Measurements from ENCODE around the gene MITF.

Gene MITF

DNA sequence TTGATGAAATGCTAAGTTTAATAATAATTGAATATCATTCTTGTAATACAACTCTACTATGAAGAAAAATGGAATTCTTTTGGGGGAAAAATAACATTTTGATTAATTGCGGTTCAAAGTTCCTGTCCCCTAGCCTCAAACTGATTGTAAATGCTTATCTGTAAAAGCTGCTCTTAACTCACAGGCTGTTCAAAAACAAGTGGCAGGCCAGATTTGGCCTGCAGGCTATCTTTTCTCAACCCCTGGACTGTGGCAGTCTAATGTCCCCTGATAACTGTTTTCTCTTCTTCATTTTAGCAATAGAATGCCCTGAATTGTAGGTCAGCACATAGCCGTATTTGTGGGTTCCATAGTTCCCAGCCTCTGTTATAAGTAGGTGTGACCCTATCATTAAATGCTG is 236.8 kb downstream of the MITF start:
- no peak for DNase-seq
- TF ChIP-seq POLR2A (IDR thresholded peaks at IDR 0.05; ENCODE audit: low read length) (no peak), GATA1 (IDR thresholded peaks at IDR 0.05; ENCODE audit: low read depth, low read length) (no peak)

DNA sequence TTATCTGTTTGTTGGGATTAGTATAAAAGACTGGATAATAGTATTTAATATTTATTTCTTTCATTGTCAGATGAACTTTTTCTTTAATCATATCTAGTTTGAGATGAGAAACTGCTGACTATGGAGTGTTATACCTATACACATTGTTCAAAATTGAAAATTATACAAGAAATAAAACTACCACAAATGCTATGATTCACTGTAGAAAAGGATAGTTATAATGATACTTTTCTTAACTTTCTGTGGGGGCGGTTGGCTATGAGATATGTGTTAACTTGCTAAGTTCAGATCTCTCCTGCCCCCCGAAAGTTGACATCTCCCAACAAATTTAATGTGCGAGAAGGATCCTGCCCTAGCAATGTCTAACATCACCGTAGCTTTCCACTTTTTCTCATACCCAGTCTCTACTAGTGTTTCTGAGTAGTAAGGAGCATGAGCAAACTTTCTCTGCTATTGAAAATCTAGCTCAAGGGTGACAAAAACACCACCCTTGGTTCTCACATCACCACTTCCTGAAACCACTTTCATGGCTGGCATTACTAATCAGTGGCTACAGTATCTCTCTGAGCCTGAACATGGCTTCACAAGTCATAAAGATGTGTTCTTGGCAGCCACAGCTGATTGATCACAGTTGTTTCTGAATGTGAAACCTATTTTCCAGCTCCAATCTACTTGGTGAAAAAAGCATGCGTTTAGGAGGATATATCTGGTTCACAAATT is 244.4 kb downstream of the MITF start:
- no peak for DNase-seq
- TF ChIP-seq POLR2A (IDR thresholded peaks at IDR 0.05; ENCODE audit: low read length) (no peak), GATA1 (IDR thresholded peaks at IDR 0.05; ENCODE audit: low read depth, low read length) (no peak)

DNA sequence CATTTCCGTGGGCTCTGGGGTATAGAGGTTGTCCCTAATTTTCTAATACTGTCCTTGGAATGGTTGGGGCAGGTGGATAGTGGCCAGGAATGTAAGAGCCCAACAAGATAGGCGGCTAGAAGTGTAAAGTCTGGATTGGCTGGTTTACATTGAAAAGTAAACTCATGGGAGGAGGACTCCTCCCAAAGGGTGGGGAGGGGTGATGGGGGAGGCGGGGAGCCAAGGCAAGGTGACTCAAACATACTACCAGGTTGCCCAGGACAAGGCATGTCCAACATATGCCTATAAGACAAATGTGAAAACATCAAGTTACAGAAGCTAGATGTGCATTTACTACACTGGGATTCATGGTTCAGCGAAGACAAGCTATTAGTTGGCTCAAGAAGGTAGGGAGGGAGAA is 246.0 kb downstream of the MITF start:
- no peak for TF ChIP-seq GATA1 (IDR thresholded peaks at IDR 0.05; ENCODE audit: low read depth, low read length)
- no peak for TF ChIP-seq POLR2A (IDR thresholded peaks at IDR 0.05; ENCODE audit: low read length)
- no peak for DNase-seq

DNA sequence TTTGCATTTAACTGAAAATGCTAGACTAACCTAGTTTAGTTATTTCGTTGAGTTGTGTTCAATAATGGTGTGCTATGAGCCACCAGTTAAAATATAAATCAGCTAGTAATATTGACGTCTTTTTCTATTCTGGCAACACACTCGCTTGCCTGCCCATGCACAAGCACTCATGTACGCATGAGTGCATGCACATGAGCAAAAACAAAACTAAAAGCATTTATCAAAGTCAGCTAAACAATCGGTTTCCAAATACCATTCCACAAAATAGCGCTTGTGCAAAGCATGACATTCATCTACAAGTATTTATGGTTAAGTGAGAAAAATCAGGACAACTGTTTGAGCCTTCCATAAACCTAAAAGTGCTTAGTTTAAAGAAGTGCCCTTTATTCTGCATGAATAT is 247.2 kb downstream of the MITF start:
- no peak for TF ChIP-seq POLR2A (IDR thresholded peaks at IDR 0.05; ENCODE audit: low read length)
- DNase-seq, result no peak

DNA sequence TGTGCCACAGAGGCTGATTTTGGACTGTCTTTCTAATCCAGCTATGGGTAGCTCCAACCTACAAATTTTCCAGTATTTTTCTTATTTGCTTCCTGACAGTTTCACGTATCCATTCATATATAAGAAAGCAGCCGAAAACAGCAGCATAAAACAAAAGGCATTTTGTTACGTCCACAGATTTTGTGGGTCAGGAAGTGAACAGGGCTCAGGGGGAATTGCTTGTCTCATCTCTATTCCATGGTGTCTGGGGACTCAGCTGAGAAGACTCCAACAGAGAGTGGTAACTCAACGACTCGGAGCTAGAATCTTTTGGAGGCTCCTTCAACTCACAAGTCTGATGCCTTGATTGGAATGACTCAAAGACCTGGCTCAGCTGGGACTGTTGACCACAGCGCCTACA is 248.6 kb downstream of the MITF start:
- TF ChIP-seq POLR2A (IDR thresholded peaks at IDR 0.05; ENCODE audit: low read length), result no peak
- no peak for TF ChIP-seq GATA1 (IDR thresholded peaks at IDR 0.05; ENCODE audit: low read depth, low read length)
- DNase-seq, result no peak

DNA sequence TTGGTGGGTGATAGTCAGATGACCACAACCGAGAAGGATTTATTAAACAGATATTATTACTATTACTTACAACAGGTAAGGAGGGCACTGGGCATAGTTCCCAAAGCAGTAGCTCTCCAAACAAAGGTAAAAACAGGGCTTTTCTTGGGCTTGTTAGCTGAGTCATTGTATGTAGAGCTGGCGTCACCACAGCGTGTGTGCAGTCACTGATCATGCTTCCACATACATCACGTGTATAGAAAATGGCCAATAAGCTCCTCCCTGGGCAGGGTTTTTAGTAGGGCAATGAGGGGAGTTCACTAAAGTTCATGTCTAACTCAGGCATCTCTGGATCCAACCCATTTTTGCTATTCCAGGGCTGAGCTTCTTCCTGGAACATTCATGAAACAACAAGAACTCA is 254.5 kb downstream of the MITF start:
- no peak for DNase-seq
- TF ChIP-seq POLR2A (IDR thresholded peaks at IDR 0.05; ENCODE audit: low read length) (no peak), GATA1 (IDR thresholded peaks at IDR 0.05; ENCODE audit: low read depth, low read length) (no peak)

DNA sequence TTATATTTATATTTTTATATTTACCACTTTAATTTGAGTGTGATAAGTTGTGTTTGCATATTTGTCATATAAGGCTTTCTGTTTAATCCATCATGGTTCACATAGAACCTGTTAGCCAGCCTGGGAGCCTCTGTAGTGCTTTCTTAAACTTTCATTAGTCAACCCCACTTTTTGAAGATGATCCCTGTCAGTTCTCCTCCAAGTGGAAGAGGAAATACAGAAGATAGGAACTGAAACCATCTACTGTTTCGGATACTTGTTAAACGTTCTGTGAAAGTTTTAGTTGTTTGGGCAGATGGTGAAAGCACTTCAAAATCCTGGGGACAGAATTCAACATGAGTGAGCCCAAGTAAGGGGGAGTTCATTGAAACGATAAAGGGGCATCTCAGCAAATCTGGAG is 255.7 kb downstream of the MITF start:
- DNase-seq, result no peak
- TF ChIP-seq POLR2A (IDR thresholded peaks at IDR 0.05; ENCODE audit: low read length) (no peak), GATA1 (IDR thresholded peaks at IDR 0.05; ENCODE audit: low read depth, low read length) (no peak)

DNA sequence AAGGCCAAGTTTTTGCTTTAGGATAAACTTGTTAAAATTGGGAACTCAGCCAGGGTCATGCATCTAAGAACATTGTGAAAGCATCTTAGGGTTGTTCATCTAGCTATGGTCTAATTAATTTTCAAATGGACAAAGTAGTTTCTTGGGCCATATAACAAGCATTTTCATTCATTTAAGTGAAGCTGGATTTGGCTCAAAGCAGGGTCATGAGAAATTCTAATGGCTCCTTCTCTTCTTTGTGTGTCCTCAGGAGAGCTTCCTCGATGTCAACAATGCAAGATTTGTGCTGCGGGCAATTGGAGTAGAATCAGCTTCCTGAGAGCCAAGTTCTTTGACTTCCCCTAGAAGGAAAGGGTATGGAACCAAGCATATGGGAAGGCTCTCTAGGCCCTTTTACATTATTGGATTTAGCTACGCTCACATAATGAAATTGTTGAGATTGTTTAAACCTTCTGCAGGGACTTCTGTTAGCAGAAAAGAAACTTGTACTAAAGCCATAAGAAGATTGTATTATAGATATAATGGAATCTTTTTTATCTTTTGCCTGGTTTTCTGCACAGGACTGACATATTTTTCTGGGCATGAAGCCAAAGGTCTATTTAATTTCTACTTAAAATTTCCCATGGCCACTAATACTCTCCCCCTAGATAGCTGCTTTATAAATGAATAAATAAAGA is 258.5 kb downstream of the MITF start:
- TF ChIP-seq POLR2A (IDR thresholded peaks at IDR 0.05; ENCODE audit: low read length) (no peak), GATA1 (IDR thresholded peaks at IDR 0.05; ENCODE audit: low read depth, low read length) (no peak)
- no peak for DNase-seq

DNA sequence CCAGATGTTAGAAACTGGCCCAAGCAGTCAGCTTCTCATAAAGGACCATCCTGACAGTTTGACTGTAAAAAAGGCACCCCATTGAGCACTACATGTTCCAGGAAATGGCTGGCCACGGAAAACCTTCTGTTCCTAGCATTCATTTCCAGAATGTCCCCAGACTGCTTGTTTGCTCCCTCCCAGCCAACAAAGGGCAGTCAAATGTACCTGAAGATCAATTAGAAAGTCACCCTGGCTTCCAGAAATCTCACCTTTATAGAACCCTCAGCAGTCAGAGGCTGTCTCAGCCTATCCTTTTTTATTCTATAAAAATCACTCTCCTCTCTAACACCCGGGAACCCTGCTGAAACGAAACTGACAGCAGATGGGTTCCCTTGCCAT is 259.5 kb downstream of the MITF start:
- no peak for DNase-seq
- TF ChIP-seq GATA1 (IDR thresholded peaks at IDR 0.05; ENCODE audit: low read depth, low read length), result no peak

DNA sequence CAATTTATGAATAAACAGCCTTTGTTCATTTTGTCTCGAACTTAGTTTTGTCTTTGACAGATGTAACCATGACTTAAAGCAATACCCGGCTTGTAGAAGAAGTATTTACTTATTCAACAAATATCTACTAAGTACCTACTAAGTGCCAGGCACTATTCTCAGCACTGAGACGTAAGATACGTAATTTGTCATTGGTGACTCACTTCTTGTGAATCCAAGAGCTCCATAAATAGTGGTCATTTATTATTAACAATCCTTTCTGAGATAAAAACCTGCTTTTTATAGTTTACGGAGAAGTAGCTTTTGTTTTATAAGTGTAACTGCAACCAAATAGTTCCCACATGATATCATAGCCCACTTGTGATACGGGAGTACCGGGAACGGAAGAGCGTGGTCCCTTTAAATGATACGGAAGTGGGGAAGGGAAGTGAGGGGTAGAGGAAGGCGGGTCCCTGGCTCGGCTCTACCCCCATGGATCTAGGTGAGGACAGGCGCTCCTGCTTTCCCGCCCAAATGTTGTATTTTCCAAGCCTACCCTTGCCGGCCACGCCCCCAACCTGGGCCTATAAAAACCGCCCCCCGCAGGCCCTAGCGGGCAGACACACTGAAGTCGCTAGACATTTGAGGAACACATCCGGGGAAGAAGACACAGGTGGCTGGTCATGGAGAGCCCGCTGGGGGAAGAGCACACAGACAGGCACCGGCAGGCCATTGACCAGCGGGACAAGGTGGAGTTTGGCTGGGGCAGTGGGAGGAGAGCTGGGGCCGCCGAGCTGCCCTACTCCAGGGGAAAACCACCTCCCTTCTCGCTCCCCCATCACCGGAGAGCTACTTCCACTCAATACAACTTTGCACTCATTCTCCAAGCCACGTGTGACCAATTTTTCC is 260.1 kb downstream of the MITF start, which contains the start of gene SAMMSON:
Gene SAMMSON, plus strand, starts transcription at position 594 of the 888 bp plus-strand sequence.
- no peak for TF ChIP-seq GATA1 (IDR thresholded peaks at IDR 0.05; ENCODE audit: low read depth, low read length)
- no peak for TF ChIP-seq POLR2A (IDR thresholded peaks at IDR 0.05; ENCODE audit: low read length)
- DNase-seq, result no peak

DNA sequence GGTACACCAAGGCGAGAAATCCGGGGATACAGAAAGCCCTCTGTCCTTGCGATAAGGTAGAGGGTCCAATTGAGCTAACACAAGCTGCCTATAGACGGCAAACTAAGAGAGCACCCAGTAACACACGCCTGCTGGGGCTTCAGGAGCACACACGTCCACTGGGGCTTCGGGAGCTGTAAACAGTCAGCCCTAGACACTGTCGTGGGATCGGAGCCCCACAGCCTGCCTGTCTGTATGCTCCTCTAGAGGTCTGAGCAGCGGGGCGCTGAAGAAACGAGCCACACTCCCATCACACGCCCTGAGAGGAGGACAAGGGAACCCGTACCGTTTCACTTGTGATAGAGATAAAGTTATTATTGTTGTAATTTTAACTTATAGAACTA is 260.8 kb downstream of the MITF start:
- DNase-seq, result no peak
- TF ChIP-seq POLR2A (IDR thresholded peaks at IDR 0.05; ENCODE audit: low read length), result no peak
- TF ChIP-seq GATA1 (IDR thresholded peaks at IDR 0.05; ENCODE audit: low read depth, low read length), result no peak

DNA sequence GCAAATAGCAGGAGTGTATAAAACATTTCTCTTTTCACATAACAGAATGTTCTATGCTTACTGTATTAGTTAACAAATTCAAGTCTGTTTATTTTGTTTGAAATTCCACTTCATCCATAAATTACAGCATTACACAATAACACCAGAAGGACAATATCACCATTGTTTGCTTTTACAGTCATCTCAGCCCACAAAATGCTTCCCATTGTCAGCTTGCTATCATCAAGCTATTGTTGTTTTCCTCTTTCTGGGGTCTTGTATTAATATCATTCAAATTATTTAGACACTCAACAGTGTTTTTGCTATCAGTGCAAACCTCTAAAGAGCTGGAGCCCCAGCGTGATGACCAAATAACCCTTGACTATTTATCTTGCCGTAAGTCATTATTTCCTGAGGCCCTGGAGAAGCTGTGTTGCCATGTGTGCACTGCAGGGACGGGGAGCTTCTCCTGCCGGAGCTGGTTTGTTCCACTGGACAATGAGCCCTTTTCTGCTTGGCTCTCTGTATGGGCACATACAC is 261.4 kb downstream of the MITF start:
- DNase-seq, result no peak
- TF ChIP-seq POLR2A (IDR thresholded peaks at IDR 0.05; ENCODE audit: low read length) (no peak), GATA1 (IDR thresholded peaks at IDR 0.05; ENCODE audit: low read depth, low read length) (no peak)

DNA sequence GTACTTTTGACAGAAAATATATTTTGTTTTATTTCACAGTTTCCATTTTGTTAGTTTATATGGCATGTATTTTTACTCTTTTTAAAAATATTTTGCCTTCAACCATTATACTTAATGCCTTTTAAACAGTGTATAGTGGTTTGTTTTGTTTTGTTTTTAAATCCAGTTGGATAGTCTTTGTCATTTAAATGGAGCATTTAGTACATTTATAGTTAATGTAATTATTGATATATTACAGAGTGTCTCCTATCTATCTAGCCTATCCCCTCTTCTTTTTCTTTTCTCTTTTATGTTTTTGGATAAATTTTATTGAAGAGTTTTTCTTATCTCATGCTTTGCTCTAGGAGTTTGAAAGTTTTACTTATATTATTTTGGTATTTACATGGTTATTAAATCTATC is 263.9 kb downstream of the MITF start:
- TF ChIP-seq GATA1 (IDR thresholded peaks at IDR 0.05; ENCODE audit: low read depth, low read length), result no peak
- no peak for TF ChIP-seq POLR2A (IDR thresholded peaks at IDR 0.05; ENCODE audit: low read length)
- DNase-seq, result no peak

DNA sequence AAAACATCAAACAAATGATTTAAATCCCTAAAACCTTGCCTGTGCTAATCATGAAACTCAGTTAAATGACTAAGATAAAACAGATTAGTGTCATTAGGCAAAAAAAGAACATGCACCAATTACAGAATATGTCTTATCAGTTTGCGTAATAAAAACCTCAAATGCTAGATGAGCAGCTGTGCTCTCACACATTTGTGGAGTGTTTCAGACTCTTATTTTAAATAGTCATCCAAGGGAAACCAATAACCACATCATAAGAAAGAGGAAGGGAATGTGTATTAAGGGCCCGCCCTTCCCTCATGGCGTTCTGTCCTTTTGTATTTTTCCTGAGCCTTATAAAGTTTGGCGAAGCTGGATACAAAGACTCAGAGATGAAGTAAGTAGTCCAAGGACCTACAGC is 266.8 kb downstream of the MITF start:
- DNase-seq, result no peak
- TF ChIP-seq POLR2A (IDR thresholded peaks at IDR 0.05; ENCODE audit: low read length) (no peak), GATA1 (IDR thresholded peaks at IDR 0.05; ENCODE audit: low read depth, low read length) (no peak)
